Activated naive CD4-positive, alpha-beta T cell treated with anti-CD3 and anti-CD28 coated beads, Interleukin-2, amount 10 ng/mL, durations not matched to agents 7 days and 5 days (primary cell): Measurements from ENCODE around the gene ZNF276.

ENCODE experiments used
- CTCF ChIA-PET: fragments of 350-600 bp; sonication (Branson Sonifier 250); formaldehyde crosslinking; loops from one replicate; lab custom pipeline; 2021; ENCODE audit warnings: antibody characterized with exemption; lab: Charles Lee
- DNase-seq: peaks from one replicate; pipeline ENCODE4 v3.0.0-alpha.2; 2020
- H3K27ac Mint-ChIP-seq: one replicate; pipeline ENCODE4 v1.8.0; 2021; ENCODE audit warnings: mild to moderate bottlenecking, moderate library complexity, mixed read lengths
- H3K27me3 Mint-ChIP-seq: one replicate; pipeline ENCODE4 v1.8.0; 2021; ENCODE audit warnings: mild to moderate bottlenecking, mixed read lengths
- H3K36me3 Mint-ChIP-seq: one replicate; pipeline ENCODE4 v1.8.0; 2021; ENCODE audit warnings: mixed read lengths
- H3K4me1 Mint-ChIP-seq: one replicate; pipeline ENCODE4 v1.8.0; 2021; ENCODE audit warnings: mixed read lengths
- H3K4me3 Mint-ChIP-seq: one replicate; pipeline ENCODE4 v1.8.0; 2021; ENCODE audit warnings: mild to moderate bottlenecking, moderate library complexity, mixed read lengths
- H3K9me3 Mint-ChIP-seq: one replicate; pipeline ENCODE4 v1.8.0; 2021; ENCODE audit warnings: mixed read lengths

Gene ZNF276

DNA sequence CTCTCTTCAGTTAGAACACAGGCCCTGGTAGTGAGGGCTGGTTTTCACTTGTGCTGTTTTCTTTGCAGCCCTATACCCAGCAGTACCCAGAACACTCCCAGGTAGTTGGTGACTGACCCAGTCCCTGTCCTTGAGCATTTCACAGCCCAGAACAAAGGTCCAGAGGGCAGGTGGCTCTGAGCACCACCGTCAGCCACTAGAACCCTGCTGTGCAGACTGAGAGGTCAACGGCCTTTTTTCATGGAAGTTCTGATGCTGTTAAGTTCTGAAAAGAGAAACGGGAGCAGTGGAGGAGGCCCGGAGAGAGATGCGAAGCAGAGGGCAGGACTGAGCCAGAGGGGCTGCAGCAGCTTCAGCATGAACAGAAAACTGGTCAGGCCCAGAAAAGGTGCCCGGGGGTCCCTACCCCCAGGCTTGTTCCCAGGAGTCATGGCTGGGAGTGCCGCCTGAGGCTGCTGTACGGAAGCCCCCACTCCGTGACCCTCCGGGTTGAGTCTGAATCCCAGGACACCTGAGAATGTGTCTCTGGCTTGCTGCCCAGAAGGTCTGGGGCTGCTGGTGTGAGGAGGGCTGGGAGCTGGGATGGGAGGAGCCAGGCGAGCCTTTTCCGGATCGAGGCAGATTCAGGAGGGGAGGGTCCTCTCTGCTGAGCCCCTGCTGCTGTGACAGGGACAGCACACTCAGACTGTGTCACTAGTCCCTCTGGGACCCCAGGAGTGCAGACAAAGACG lies 8.7 kb downstream of the ZNF276 start:
- no peak overlapping the region for H3K27ac Mint-ChIP-seq
- CTCF ChIA-PET: no interaction called here

DNA sequence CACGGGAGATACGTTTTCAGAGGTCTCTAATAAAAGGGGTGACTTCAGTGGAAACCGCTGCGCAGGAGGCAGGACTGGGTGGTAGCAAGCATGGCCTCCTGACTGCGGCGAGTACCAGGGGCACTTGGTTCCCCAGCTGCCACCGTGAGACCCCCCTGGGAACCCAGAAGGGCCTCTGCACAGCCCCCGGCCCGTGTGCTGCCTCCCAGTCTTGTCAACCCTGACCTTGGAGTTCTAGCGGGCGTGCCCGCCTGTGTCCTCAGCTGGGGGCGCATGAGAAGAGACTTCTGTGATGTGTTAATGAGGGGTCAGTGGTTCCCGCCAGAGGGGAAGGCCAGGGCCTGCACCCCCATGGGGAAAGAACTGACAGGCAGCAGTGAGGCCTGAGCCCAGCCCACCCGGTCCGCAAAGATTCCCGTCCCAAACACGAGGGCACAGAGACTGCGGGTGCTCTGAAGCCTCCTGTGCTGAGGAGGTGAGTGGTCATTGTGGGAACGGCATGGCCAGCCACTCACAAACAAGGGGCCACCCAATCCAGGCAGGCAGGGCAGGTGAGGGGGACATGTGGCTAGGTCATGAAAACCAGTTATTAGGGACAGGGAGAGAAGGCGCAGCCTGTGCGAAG lies 9.4 kb downstream of the ZNF276 start:
- Mint-ChIP-seq H3K4me1 (peaks cover 53% of the 10 kb centered on the region), H3K27me3 (no peaks in the 10 kb centered on the region), H3K36me3 (peaks cover 73% of the 10 kb centered on the region), H3K4me3 (no peak overlapping the region), H3K27ac (no peak overlapping the region), H3K9me3 (no peaks in the 10 kb centered on the region)
- no peak for DNase-seq
- CTCF ChIA-PET: no interaction called here

More for the DNA sequence above, 8.7 kb downstream of the ZNF276 start:
- Mint-ChIP-seq H3K9me3 (no peaks in the 10 kb centered on the region), H3K4me3 (no peak overlapping the region), H3K27me3 (no peaks in the 10 kb centered on the region), H3K4me1 (peaks cover 47% of the 10 kb centered on the region), H3K36me3 (peaks cover 67% of the 10 kb centered on the region)
- DNase-seq: no peak

GRCh38 chr16:89732142-89732917 lies 11.0 kb downstream of the ZNF276 start:
- H3K4me3 Mint-ChIP-seq: no peak overlapping the region
- H3K4me1 Mint-ChIP-seq: peaks cover 52% of the 10 kb centered on the region
- CTCF ChIA-PET: no interaction called here
- H3K27ac Mint-ChIP-seq: peak overlapping the region; percentile 37
- DNase-seq: no peak
- no peaks in the 10 kb centered on the region for H3K9me3 Mint-ChIP-seq
- no peaks in the 10 kb centered on the region for H3K27me3 Mint-ChIP-seq
- peaks cover 79% of the 10 kb centered on the region for H3K36me3 Mint-ChIP-seq

DNA sequence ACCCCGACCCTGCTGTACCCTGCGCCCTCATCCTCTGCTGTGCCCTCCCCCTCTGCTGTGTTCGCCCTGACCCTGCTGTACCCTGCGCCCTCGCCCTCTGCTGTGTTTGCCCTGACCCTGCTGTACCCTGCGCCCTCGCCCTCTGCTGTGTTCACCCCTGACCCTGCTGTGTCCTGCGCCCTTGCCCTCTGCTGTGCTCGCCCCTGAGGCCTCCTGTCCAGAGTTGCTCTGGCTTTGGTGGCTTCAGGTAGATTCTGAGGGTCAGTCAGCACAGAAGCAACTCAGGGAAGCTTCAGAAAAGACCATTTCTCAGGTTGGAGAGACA lies 11.5 kb downstream of the ZNF276 start:
- Mint-ChIP-seq H3K4me3 (no peak overlapping the region), H3K27ac (no peak overlapping the region), H3K36me3 (peaks cover 79% of the 10 kb centered on the region), H3K4me1 (peaks cover 52% of the 10 kb centered on the region), H3K27me3 (no peaks in the 10 kb centered on the region), H3K9me3 (no peaks in the 10 kb centered on the region)
- CTCF ChIA-PET: no interaction called here
- no peak for DNase-seq

- H3K36me3 Mint-ChIP-seq: peaks cover 81% of the 10 kb centered on the region
- peaks cover 54% of the 10 kb centered on the region for H3K4me1 Mint-ChIP-seq
- DNase-seq: no peak
- CTCF ChIA-PET: no interaction called here
- H3K4me3 Mint-ChIP-seq: no peak overlapping the region
- no peaks in the 10 kb centered on the region for H3K9me3 Mint-ChIP-seq
- no peak overlapping the region for H3K27ac Mint-ChIP-seq
- no peaks in the 10 kb centered on the region for H3K27me3 Mint-ChIP-seq
Measured at GRCh38 chr16:89733322-89733721, 12.0 kb downstream of the ZNF276 start.

DNA sequence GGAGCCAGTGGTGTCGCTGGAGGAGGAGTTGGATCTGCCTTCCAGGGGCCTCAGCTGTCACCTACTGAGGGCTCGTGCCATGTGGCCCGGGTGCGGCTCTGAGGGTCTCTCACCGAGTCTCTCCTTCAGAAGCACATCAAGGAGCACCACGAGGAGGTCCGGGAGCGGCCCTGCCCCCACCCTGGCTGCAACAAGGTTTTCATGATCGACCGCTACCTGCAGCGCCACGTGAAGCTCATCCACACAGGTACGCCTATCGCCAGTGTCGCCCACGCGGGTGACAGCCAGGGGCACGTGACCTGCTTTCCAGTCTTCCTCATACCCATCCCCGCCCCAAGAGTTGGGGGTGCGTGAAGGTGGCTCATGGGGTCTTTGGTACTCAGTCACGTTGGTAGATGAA lies 12.5 kb downstream of the ZNF276 start:
- peaks cover 84% of the 10 kb centered on the region for H3K36me3 Mint-ChIP-seq

DNA sequence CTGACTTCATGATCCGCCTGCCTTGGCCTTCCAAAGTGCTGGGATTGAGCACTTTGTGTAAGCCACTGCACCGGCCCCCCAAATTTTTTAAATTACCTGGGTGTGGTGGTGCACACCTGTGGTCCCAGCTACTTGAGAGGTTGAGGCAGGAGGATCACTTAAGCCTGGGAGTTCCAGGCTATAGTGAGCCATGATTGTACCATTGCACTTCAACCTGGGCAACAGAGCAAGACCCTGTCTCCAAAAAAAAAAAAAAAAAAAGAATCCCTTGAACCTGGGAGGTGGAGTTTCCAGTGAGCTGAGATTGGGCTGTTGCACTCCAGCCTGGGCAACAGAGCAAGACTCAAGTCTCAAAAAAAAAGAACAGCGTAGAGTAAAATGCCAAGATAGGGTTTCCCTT lies 15.2 kb downstream of the ZNF276 start:
- Mint-ChIP-seq H3K36me3 (peaks cover 79% of the 10 kb centered on the region), H3K27me3 (no peaks in the 10 kb centered on the region), H3K9me3 (no peaks in the 10 kb centered on the region), H3K4me3 (no peak overlapping the region), H3K27ac (peak overlapping the region; percentile 89), H3K4me1 (peaks cover 42% of the 10 kb centered on the region)
- CTCF ChIA-PET: interaction anchor here (1.4 to 1.8 kb wide), 3 partner anchors 31 to 127 kb away, joined by 3 to 12 read pairs (median 5); partner anchors contain the start of gene SPATA2L
- no peak for DNase-seq

More for the DNA sequence above, 12.5 kb downstream of the ZNF276 start:
- Mint-ChIP-seq H3K9me3 (no peaks in the 10 kb centered on the region), H3K27me3 (no peaks in the 10 kb centered on the region), H3K4me3 (no peak overlapping the region), H3K27ac (no peak overlapping the region), H3K4me1 (peaks cover 55% of the 10 kb centered on the region)
- no peak for DNase-seq
- CTCF ChIA-PET: no interaction called here

- H3K36me3 Mint-ChIP-seq: peaks cover 72% of the 10 kb centered on the region
- CTCF ChIA-PET: interaction anchor here (1.4 to 1.8 kb wide), 4 partner anchors 32 to 126 kb away, joined by 3 to 12 read pairs (median 4); partner anchors contain the start of gene SPATA2L
- DNase-seq: peak; percentile 77
Measured at GRCh38 chr16:89737341-89738071, 16.2 kb downstream of the ZNF276 start.

DNA sequence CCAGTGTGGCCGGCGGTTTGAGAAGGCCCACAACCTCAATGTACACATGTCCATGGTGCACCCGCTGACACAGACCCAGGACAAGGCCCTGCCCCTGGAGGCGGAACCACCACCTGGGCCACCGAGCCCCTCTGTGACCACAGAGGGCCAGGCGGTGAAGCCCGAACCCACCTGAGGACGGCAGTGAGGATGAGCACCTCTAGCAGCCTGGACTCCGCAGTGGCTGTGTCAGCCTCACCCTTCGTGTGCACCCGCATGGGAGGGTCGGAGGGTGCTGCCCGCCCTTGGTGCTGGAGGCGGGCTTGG lies 16.7 kb downstream of the ZNF276 start:
- H3K4me3 Mint-ChIP-seq: no peak overlapping the region
- CTCF ChIA-PET: interaction anchor here (0.9 to 1.6 kb wide), 3 partner anchors 10 to 125 kb away, joined by 3 to 4 read pairs (median 4); no protein-coding TSS in a partner anchor
- no peaks in the 10 kb centered on the region for H3K9me3 Mint-ChIP-seq
- H3K27ac Mint-ChIP-seq: peak overlapping the region; percentile 89
- H3K27me3 Mint-ChIP-seq: no peaks in the 10 kb centered on the region
- H3K4me1 Mint-ChIP-seq: peaks cover 35% of the 10 kb centered on the region
- DNase-seq: no peak
- H3K36me3 Mint-ChIP-seq: peaks cover 70% of the 10 kb centered on the region

More at GRCh38 chr16:89737341-89738071, 16.2 kb downstream of the ZNF276 start:
- H3K4me3 Mint-ChIP-seq: peak overlapping the region; percentile 21
- no peaks in the 10 kb centered on the region for H3K9me3 Mint-ChIP-seq
- peaks cover 36% of the 10 kb centered on the region for H3K4me1 Mint-ChIP-seq
- peak overlapping the region; percentile 89 for H3K27ac Mint-ChIP-seq
- no peaks in the 10 kb centered on the region for H3K27me3 Mint-ChIP-seq

GRCh38 chr16:89738538-89739317 lies 17.4 kb downstream of the ZNF276 start:
- Mint-ChIP-seq H3K4me3 (no peak overlapping the region), H3K36me3 (peaks cover 67% of the 10 kb centered on the region), H3K27me3 (no peaks in the 10 kb centered on the region), H3K27ac (no peak overlapping the region), H3K9me3 (no peaks in the 10 kb centered on the region), H3K4me1 (peaks cover 33% of the 10 kb centered on the region)
- CTCF ChIA-PET: interaction anchor here (0.9 to 1.4 kb wide), 2 partner anchors 9 to 39 kb away, joined by 4 read pairs; no protein-coding TSS in a partner anchor
- DNase-seq: no peak

DNA sequence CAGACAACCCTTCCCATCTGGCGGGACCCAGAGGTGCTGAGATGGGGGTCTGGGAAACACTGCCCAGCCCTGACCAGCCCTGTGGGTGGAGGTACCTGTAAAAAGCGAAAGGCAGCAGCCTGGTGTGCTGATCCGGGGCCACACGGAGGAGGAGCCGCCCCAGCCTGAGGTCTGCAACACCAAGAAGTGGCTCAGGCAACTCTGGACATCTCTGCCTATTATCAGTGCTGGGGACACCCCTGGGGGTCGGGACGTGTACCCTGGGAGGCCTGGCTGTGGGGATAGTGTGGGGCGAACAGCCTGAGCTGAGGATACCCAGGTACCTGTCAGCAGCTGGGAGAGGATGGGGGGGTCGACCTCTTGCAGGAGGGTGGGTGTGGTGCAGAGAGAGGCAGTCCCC lies 18.0 kb downstream of the ZNF276 start:
- Mint-ChIP-seq H3K4me1 (peaks cover 32% of the 10 kb centered on the region), H3K27me3 (no peaks in the 10 kb centered on the region), H3K36me3 (peaks cover 64% of the 10 kb centered on the region), H3K4me3 (no peak overlapping the region), H3K27ac (peak overlapping the region; percentile 65), H3K9me3 (no peaks in the 10 kb centered on the region)
- no peak for DNase-seq
- CTCF ChIA-PET: interaction anchor here (1.4 to 2.7 kb wide), 3 partner anchors 33 to 122 kb away, joined by 3 to 9 read pairs (median 4); no protein-coding TSS in a partner anchor

DNA sequence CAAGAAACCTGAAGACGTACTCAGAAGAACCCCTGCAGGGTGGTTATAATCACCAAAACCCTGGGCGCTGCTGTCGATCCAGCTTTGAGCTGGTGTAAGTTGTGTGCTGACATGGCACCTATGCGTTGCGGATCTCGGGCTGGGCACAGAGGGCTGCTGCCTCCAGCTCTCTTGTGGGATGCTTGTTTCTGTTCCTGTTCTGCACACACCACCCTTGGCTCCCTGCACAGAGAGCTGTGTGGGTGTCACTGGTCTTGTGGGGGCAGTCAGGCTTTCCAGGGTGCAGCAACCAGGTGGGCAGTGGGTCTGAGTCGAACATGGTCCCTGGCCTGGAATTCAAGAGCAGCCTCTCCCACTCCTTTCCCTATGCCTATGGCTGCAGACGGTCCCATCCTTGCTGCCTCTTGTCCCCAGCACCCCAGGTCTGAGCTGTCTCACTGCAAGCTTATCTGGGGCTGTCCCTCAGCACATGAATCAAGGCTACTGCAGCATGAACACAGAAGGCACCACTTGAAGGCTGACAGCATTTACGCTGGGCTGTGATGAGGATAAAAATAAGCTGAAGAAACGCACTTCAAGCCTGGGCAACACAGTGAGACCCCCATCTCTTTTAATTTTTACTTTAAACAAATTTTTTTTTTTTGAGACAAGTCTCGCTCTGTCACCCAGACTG lies 20.1 kb downstream of the ZNF276 start:
- Mint-ChIP-seq H3K9me3 (no peaks in the 10 kb centered on the region), H3K4me1 (peaks cover 20% of the 10 kb centered on the region), H3K4me3 (no peak overlapping the region), H3K27me3 (no peaks in the 10 kb centered on the region), H3K36me3 (peaks cover 56% of the 10 kb centered on the region), H3K27ac (peak overlapping the region; percentile 52)
- DNase-seq: no peak
- CTCF ChIA-PET: interaction anchor here (0.7 to 2.7 kb wide), 3 partner anchors 18 to 42 kb away, joined by 3 to 9 read pairs (median 7); no protein-coding TSS in a partner anchor

DNA sequence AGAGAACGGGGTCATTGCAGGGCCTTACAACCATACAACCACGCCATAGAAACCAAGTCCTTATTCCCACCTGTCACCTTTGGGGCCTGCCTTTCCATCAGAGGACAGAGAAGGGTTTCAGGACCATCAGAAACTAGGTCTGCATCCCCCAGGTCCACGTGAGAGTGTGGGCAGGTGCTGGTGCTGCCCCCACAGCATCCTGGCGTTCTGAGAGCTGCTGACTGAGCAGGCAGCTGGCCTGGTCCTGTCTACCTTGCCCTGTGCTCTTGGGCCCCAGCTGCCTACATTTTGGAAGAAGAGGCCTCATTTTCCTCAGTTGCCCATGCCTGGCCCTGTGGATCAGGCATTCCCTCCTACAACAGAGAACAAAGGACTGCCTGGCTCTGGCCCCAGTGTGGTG lies 21.6 kb downstream of the ZNF276 start:
- no peak for DNase-seq
- Mint-ChIP-seq H3K27ac (peak overlapping the region; percentile 67), H3K4me1 (peaks cover 5% of the 10 kb centered on the region), H3K27me3 (no peaks in the 10 kb centered on the region), H3K36me3 (peaks cover 50% of the 10 kb centered on the region), H3K9me3 (no peaks in the 10 kb centered on the region), H3K4me3 (no peak overlapping the region)
- CTCF ChIA-PET: interaction anchor here (1.4 to 1.8 kb wide), 2 partner anchors 43 to 118 kb away, joined by 3 to 7 read pairs; no protein-coding TSS in a partner anchor
